GM19351 (cell line): ENCODE results near the gene STAM.
"Not testable (repeated sequence)": the region's sequence is repeated elsewhere in the genome, so short reads cannot be mapped to it uniquely, and the experiment has no call there.

Source experiments
- ATAC-seq: cut with Tn5 transposase; IDR thresholded peaks from one replicate; pipeline ENCODE4 v1.9.1; 2021; ENCODE audit warnings: mild to moderate bottlenecking, moderate library complexity; ENCODE audit not compliant: unreplicated experiment

Gene STAM

DNA sequence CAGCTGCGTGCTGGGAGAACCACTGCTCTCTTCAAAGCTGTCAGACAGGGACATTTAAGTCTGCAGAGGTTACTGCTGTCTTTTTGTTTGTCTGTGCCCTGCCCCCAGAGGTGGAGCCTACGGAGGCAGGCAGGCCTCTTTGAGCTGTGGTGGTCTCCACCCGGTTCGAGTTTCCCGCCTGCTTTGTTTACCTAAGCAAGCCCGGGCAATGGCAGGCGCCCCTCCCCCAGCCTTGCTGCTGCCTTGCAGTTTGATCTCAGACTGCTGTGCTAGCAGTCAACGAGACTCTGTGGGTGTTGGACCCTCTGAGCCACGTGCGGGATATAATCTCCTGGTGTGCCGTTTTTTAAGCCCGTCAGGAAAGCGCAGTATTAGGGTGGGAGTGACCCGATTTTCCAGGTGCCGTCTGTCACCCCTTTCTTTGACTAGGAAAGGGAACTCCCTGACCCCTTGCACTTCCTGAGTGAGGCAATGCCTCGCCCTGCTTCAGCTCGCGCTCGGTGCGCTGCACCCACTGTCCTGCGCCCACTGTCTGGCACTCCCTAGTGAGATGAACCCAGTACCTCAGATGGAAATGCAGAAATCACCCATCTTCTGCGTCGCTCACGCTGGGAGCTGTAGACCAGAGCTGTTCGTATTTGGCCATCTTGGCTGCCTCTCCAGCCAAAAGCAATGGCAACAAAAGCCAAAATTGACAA lies 78.5 kb downstream of the STAM start:
- not testable (repeated sequence) for ATAC-seq

DNA sequence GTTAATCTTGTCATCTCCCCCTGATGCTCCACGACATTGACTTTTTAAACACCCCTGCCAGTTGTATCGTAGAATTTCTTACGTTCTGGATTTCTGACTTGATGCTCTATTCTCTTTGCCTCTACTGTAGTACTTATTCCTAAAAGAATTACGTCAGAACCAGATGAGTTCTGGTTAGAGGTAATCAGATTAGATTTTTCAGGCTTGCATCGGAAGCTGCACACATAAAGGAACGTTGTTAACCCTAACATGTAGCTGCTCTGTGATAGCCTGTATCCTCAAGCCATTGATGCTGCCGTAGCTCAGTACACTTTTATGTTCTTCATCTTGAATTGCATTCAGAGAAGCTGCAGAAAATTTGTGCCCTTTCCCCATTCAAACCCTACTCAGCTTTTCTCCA lies 81.8 kb downstream of the STAM start:
- ATAC-seq, result no peak

DNA sequence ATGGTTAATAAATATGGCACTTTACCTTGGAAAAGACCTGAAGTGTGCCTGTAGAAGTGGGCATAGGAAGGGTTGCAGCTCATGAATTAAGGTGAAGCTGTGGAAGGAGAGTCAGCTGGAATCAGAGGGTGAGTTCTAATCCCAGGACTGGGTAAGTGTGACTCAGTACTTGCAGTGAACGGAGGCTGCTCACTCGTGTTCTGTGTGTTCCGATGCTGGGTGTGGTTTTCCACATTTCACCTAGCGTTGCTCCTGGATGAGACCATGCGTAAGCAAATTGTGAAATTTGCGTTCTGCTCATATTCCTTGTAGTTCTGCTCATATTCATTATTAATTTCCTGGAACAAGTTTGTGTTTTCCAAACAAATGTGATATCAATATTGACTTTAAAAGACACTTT lies 85.7 kb downstream of the STAM start:
- no peak for ATAC-seq

DNA sequence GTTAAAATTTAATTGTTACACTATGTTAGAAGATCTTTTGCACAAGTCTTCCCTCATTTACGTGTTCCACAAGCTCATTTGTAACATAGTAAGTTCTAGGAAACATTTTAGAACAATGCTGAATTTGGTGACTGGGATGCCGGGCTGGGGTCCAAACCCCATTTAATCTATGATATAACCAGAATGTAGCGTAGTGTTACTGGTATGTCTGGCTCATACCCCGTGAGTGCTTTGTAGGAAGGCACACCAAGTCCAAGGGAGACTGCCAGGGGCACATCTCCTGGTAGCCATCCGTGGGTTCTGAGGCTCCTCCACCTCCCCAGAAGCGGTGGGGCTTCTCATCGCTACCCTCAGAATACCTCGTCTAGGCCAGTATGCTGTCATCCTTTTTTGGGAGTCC lies 86.7 kb downstream of the STAM start:
- ATAC-seq, result no peak

DNA sequence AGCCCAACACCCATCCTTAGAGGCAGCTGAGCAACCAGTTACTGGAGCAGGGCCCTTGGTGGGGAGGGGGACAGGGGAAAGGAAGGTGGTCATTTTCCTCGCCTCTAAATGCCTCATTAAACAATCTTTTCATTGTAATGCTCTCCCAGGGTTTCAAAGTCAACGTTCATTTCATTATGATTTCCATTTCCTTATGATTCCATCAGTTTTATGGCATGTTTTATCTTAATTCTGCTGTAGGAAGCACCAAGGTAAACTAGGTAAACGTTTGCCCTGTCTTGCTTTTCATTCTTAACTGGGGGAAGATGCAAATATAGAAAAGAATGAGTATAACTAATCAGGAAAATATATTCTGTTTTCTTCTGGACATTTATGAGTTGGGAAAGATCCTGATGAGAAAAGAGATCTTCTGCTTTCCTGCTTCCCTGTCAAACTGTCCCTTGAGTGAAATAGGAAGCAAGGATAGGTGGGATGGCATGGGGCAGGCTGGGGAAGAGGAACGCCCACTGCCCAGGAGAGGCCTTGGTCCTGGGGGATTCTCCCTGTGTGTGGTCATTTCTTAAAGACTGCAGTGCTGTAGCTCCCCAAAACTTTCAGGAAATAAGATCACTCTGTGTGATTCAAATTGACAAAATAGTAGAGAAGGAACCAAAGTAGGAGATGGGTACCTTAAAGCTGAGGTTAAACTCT lies 87.5 kb downstream of the STAM start:
- no peak for ATAC-seq

DNA sequence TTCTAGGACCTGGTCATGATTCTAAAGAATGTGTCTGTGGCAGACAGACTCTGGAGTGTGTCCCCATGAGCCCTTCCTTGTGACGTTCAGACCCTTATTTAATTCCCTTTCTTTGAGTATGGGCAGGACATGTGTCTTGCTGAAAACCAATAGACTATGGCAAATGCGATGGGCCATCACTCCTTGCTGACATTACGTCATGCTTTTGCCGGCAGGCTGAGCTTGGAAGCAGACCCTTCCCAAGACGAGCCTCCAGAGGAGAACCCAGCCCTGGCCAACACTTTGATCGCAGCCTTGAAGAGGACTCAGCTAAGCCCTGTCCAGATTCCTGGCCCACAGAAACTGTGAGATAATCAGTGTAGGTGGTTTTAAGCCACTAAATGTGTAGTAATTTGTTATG lies 89.7 kb downstream of the STAM start:
- ATAC-seq, result no peak

DNA sequence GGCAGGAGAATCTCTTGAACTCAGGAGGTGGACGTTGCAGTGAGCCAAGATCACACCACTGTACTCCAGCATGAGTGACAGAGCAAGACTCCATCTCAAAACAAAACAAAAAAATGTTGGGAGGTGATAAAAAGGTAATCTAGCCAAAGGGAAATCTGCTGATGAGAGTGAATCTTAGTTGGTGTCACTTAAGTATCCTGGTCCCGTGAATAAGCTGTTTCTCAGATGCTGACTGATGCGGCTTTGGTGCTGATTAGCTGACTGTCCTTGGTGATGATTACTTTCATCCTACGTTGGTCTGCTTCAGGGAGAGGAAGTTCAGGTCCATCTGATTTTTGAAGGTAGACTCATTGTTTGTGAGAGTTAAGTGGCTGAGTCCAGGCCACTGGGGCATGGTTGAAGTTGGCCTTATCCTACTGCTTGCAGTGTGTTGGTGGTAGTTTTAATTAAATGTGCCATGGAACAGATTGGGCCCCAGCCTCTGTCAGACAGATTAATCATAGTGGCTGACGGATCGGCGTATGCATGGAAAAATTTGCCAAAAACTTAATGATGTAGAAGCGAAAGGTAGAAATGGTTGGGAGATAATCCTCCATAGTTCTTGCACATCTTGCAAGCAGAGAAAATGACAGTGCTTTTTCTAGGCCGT lies 90.6 kb downstream of the STAM start:
- ATAC-seq, result no peak

DNA sequence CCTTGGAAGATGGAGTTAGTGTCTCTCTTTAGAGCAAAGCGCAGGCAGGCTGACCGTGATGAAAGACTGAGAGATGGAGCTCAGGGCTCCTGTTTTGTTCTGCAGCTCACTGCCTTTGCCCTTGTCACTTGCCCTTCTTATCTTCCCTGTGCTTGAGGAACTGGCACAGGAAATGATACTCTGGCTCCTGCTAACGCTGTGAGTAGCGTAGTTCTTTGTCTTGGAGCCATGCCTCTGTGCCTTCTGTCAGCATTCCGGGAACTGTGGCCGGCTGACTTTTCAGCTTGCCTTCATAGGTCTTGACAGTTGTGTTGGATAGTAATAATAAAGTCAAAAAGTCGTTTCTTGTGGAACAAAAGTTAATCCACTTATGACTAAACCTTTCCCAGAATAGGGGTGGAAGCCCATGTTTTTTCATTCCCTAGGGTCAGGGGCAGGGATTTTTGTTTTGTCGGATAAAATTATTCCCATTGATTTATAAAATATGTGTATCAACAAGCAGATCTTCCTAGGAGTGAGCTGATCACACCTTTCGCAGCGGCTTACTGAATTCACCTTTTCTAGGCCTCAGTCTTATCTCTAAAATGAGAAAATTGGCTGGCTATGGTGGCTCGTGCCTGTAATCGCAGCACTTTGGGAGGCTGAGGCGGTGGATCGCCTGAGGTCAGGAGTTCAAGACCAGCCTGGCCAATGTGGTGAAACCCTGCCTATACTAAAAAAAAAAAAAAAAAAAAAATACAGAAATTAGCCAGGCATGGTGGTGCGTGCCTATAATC lies 91.4 kb downstream of the STAM start:
- no peak for ATAC-seq

DNA sequence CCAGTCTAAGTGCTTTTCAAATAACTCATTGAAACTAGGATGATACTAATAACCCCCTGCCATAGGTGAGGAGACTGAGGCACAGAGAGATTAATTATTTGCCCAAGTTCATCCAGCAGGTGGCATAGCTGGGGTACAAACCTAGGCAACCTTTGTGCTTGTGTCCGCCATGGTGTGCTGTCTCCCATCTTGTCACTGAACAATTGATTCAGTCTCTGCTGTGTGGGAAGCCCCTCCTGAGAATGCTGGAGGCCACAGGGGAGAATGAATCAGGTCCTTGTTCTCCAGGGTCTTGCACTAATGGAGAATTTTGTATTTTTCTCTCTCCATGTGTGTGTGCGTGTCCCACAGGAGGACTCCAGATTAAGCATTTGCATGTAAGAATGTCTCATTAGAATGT lies 92.3 kb downstream of the STAM start:
- no peak for ATAC-seq

DNA sequence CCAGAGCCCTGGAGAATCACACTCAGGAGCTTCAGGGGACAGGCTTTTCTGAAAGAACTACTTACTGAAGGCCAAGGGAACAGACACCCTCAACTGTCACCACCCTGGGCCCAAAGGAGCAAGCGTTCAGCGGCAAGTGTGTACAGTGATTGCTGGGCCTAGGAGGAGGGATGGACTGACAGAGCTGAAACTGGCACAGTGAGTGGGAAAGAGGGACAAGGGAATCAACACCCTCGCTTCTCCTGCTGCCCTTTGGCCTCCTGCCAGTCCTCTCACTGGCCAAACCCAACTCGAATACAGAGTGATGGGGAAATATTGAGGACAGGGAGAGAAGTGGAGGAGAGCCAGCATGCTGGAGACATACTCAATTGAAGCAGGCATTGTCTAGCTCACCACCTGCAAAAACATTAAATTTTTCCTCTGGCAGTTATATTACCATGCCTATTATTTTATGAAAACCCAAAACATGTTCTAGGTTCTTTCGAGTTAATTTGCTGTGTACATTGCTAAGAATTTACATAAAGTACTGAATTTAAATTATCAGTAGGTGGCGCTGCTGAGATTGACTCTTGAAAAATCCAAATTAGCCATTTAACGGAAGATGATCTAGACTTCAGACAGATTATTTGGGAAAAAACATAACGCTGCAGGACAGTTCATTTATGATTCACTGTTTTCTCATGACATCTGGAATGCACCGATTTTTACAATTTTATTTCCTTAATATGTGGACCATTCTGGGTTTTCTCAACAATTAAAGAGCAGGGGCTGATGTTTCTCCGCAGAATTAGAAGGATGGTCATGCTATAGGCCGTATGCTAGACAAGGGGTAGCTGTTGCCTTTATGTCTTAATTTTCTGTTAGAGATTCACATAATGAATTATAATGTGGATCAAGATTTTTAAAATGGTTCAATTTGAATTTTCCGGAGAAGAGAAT lies 93.3 kb downstream of the STAM start:
- ATAC-seq, result no peak

DNA sequence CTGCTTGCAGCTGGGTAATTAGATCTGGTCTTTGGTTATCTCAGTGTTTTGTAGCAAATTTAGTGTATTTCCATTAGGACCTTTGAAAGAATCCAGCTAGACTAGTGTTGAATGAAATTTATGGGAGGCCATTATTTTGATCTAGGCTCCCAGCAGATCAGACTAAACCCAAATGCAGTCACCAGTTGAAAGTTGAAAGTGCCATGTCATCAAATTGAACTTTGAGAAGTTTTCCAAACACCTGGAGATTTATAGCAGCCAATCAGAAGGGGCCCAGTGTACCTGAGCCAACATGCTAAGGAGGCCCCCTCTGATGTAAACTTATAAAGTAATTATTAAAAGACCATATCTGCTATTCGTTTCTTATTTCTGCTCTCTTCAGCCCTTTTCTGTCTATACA lies 96.7 kb downstream of the STAM start:
- ATAC-seq, result no peak

DNA sequence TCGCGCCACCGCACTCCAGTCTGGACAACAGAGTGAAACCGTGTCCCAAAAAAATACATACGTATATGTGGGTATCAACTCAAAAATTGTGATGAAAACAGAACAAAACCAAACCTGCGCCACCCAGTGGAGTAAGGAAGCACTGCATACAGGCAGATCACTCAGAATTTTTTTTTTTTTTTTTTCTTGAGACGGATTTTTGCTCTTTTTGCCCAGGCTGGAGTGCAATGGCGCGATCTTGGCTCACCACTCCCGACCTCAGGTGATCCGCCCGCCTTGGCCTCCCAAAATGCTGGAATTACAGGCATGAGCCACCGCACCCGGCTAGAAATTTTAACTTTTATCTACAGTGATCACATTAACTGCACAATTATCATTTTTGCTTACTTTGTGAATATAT lies 99.0 kb downstream of the STAM start:
- ATAC-seq, result no peak

DNA sequence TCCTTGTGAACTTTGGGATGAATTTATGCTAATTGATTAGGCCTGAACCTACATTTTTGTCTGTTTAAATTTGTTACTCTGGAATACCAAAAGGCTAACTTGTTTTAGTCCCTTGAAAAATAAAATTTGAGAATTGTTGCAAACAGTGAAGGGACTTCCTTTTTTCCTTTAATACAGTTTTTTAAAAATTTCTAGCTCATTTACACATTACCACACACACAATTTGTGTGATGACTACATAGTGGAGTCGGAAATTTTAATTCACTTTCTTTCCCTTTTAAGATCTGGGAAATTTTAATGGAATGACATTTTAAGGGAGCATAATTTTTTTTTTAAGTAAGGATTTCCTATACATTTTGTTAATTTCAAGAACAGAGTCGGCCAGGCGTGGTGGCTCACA lies 99.5 kb downstream of the STAM start:
- no peak for ATAC-seq

DNA sequence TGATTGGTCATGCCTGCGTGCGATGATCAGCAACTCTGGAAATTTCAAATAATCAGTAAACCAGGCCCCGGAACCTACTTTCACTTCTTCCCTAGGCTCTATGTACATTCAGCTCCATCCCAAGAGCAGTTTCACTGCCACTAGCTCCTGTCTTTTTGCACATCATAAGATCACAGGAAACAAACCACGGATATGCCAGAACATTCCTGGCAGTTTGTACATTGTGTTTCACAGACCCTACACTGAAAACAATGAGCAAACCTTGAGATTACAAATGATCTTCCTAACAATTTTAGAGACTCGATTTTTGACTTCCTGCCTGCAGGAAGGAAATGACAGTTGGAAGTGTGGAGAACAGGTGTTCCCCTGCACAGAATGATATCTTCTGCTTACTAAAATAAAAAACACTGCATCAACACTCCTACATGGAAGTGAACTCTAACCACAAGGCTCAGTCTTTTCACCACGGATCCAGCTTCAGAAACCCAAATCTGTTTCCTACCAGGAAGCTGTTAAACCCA lies 100.5 kb downstream of the STAM start:
- no peak for ATAC-seq

DNA sequence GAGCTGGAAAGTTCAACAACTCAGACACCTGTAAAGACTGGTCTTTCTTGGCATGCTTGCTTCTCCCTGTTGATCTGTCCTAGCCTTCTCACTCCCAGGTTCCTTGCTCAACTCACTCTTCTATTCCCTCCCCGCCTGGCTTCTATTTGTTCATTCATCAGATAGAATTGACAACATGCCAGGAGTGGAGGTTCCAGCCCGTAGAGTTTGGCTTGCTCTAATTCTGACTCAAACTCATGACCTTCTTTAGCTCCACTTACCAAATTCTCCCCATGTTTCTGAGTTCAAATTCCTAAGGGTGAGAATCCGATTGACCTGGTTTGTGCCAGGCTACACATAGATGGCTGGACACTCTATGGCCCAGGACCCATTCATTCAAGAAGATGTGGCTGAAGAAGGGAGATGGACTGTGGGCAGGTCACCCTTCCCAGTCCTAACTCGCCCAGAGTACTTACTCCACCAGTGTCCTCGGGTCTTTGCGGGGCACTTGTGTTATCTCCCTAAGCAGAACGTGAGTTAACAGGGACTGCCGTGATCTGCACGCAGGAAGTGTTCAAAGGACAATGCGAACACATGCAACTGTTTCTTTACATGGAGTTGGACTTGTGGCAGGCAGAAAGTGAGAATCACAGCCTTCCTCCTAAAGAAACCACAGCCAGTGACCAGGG lies 104.1 kb downstream of the STAM start:
- ATAC-seq, result no peak

DNA sequence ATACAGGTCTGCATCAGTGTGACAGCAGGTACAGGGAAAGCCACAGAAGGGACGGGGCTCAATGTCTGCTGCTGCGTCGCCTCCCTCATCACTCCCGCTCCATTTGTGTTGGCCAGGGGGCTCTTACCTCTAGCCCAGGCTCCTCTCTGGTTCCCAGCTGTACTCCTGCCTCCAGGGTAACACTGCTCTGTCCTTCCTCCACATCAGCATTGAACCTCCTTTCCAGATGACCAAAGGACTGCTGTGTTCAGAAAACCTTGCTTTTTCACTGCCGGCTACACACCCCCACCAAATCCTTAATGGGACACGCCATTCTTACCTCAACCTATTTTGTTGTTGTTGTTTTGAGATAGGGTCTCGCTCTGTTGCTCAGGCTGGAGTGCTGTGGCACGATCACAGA lies 105.9 kb downstream of the STAM start:
- ATAC-seq, result no peak

DNA sequence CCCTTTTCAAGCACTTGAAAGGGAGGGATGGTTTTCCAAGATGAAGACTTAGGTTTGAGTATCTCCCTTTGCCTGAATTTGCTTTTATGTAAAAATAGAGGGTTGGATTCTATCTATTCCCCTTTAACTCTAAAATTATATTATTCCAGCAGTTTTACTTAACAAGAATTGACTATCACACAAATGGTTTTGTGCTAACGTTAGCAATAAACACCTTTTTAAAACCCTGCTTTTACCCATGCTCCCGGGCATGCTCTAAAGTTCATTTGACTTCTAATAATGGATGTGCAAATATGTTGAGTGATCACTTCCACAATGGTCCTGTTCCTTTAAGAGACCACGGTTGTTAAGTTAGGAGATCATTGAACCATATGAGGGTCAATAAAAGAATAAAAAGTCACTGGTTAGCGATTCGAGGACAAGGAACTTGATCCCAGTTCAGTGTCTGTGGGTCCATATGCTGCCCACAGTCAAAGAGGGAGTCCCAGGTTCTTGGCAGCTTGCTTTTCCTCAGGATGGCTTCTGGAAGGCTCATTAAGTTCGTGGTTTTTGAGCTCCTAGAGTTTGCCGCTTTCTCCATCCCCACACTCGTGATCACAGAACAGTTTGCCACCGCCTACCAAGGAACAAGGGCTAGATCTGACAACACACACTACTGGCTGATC lies 108.0 kb downstream of the STAM start, which contains the start of gene TMEM236:
TMEM236 (plus strand) TSS at position 421 of the 665 bp plus-strand sequence; CDS start at position 516, 95 bp downstream.
- no peak for ATAC-seq

DNA sequence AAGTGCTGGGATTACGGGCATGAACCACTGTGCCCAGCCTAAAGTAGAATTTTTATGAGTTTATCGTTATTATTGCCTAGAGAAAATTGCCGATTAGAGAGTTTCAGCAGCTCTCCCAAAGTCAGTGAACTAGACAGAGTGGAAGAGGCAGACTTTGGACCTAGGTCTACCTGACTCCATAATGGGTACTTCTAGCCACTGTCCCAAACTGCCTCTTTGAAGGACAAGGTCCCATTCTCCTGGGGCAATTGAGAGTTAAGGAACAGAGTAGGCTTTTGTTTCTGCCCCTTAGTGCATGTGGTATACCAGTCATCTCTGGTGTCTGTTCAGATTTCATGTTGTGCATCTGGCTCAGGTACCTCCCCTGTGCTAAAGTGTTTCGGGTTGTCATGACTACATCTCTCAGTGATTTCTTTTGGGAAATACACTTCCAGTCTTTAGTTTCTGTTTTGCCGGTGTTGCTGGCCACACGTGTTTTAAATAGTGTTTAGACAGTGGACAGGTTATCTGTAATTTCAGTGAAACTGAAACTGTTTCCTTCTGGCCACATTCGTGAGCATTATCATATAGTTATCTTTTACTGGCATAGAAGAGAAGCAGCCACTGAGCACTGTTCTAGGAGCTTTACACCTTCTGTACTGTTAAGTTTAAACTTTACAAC lies 112.7 kb downstream of the STAM start:
- ATAC-seq, result peak; percentile 90
